NT2/D1 (cell line): ENCODE measurements around the gene RNF126.

Experiments used
- YY1 ChIP-seq: IDR thresholded peaks from 2 replicates; pipeline ENCODE4 v1.6.1; 2011; ENCODE audit not compliant: insufficient read length, insufficient read depth
- ZNF274 ChIP-seq: IDR thresholded peaks from 2 replicates; pipeline ENCODE4 v1.6.1; 2011; ENCODE audit warnings: mild to moderate bottlenecking, low read depth, low read length

- no peak for TF ChIP-seq YY1
- no peak for TF ChIP-seq ZNF274
These were observed 40.8 kb upstream of the RNF126 start for GRCh38 chr19:703651-704446.
